Body of pancreas (tissue), 4 donors: ENCODE measurements around the gene FAM229A.

Experiments used
- CTCF ChIP-seq, 7 experiments: fragments of 450-650 bp in 4 of 7; fragments of 200-600 bp in 3 of 7; sonication (generic) in 3 of 7; IDR thresholded peaks; one replicate each; pipeline ENCODE4 v1.5.1; 2016 to 2019; ENCODE audit warnings: antibody characterized with exemption in 7 of 7
- POLR2A ChIP-seq, 3 donors: fragments of 450-650 bp; IDR thresholded peaks; one replicate each; pipeline ENCODE4 v1.6.1; 2016; ENCODE audit warnings: antibody characterized with exemption in 3 of 3, mild to moderate bottlenecking in 2 of 3

GRCh38 chr1:32390904-32391870 lies 28.9 kb upstream of the FAM229A start:
- TF ChIP-seq CTCF (IDR thresholded peaks at IDR 0.05), result no peak
- TF ChIP-seq POLR2A (IDR thresholded peaks at IDR 0.05), result no peak
